GM23338 (cell line): Measurements from ENCODE around the gene DNAJB2. TPM values are rescaled to one million over a fixed set of nuclear protein-coding genes. Genes with fewer than 3 reads are reported as not detected.

Source experiments
- ATAC-seq: fragments of 200-7000 bp; cut with Tn5 transposase; 3 replicates; pipeline ENCODE4 v1.9.1; 2020
- DNase-seq: peaks from one replicate; pipeline ENCODE4 v3.0.0-alpha.2; 2015; ENCODE audit warnings: low spot score
- H2AFZ ChIP-seq: fragments of 200-600 bp; sonication (generic); 2 replicates; pipeline ENCODE4 v1.8.0; 2016; ENCODE audit warnings: antibody characterized with exemption, mild to moderate bottlenecking, moderate library complexity
- H3F3A ChIP-seq: fragments of 200-600 bp; sonication (generic); replicated peaks from 2 replicates; pipeline ENCODE4 v1.8.0; 2017; ENCODE audit warnings: antibody characterized with exemption, mixed run types, low read depth
- H3K27ac ChIP-seq: fragments of 200-600 bp; sonication (generic); 2 replicates; pipeline ENCODE4 v1.6.1; 2016; ENCODE audit warnings: low read depth
- H3K27me3 ChIP-seq: fragments of 200-600 bp; sonication (generic); 2 replicates; pipeline ENCODE4 v1.8.0; 2016; ENCODE audit warnings: mild to moderate bottlenecking, mixed run types, moderate library complexity; ENCODE audit not compliant: insufficient read depth
- H3K36me3 ChIP-seq: fragments of 200-600 bp; sonication (generic); 2 replicates; pipeline ENCODE4 v1.8.0; 2016; ENCODE audit warnings: mild to moderate bottlenecking; ENCODE audit not compliant: insufficient read depth
- H3K4me1 ChIP-seq: fragments of 200-600 bp; sonication (generic); 2 replicates; pipeline ENCODE4 v1.8.0; 2016; ENCODE audit warnings: mild to moderate bottlenecking, moderate library complexity; ENCODE audit not compliant: insufficient read depth
- H3K4me2 ChIP-seq: fragments of 200-600 bp; sonication (generic); 2 replicates; pipeline ENCODE4 v1.7.1; 2017; ENCODE audit warnings: mixed run types
- H3K4me3 ChIP-seq: fragments of 200-600 bp; sonication (generic); 2 replicates; pipeline ENCODE4 v1.6.1; 2016; ENCODE audit warnings: mixed run types
- H3K79me2 ChIP-seq: fragments of 200-600 bp; sonication (generic); replicated peaks from 2 replicates; pipeline ENCODE4 v1.8.0; 2017; ENCODE audit warnings: mild to moderate bottlenecking; ENCODE audit not compliant: insufficient read depth
- H3K9me2 ChIP-seq: fragments of 200-600 bp; sonication (generic); 2 replicates; pipeline ENCODE4 v1.8.0; 2017; ENCODE audit not compliant: insufficient read depth
- H4K20me1 ChIP-seq: fragments of 200-600 bp; sonication (generic); replicated peaks from 2 replicates; pipeline ENCODE4 v1.8.0; 2017; ENCODE audit warnings: mild to moderate bottlenecking; ENCODE audit not compliant: insufficient read depth
- H3K27ac Mint-ChIP-seq: 2 replicates; pipeline ENCODE4 v1.8.0; 2020; ENCODE audit warnings: inconsistent platforms, mild to moderate bottlenecking, moderate library complexity, mixed read lengths
- H3K27me3 Mint-ChIP-seq: 3 replicates; pipeline ENCODE4 v1.8.0; 2022; ENCODE audit warnings: low read depth, mild to moderate bottlenecking, moderate library complexity, mixed read lengths, inconsistent platforms; ENCODE audit not compliant: insufficient read depth, poor library complexity
- H3K36me3 Mint-ChIP-seq: 3 replicates; pipeline ENCODE4 v1.8.0; 2021; ENCODE audit warnings: low read depth, mild to moderate bottlenecking, inconsistent platforms, moderate library complexity, mixed read lengths
- H3K4me1 Mint-ChIP-seq: 3 replicates; pipeline ENCODE4 v1.8.0; 2020; ENCODE audit warnings: mild to moderate bottlenecking, inconsistent platforms, mixed read lengths
- H3K4me3 Mint-ChIP-seq: 3 replicates; pipeline ENCODE4 v1.8.0; 2021; ENCODE audit warnings: moderate library complexity, mild to moderate bottlenecking, inconsistent platforms, mixed read lengths
- H3K9me3 Mint-ChIP-seq: 3 replicates; pipeline ENCODE4 v1.8.0; 2020; ENCODE audit warnings: moderate library complexity, mild to moderate bottlenecking, inconsistent platforms, mixed read lengths
- EZH2phosphoT487 ChIP-seq: fragments of 200-600 bp; sonication (generic); IDR thresholded peaks from one replicate; pipeline ENCODE4 v1.8.1; 2018; ENCODE audit warnings: antibody characterized with exemption; ENCODE audit not compliant: unreplicated experiment
- JUNB ChIP-seq: IDR thresholded peaks from one replicate; pipeline ENCODE4 v1.6.1; 2016; ENCODE audit warnings: antibody characterized with exemption; ENCODE audit not compliant: unreplicated experiment
- NANOG ChIP-seq: IDR thresholded peaks from 2 replicates; pipeline ENCODE4 v1.6.1; 2016; ENCODE audit warnings: antibody characterized with exemption, borderline replicate concordance
- STAT1 ChIP-seq: IDR thresholded peaks from one replicate; pipeline ENCODE4 v1.6.1; 2016; ENCODE audit warnings: antibody characterized with exemption; ENCODE audit not compliant: unreplicated experiment
- ZNF114 ChIP-seq: fragments of 250-450 bp; sonication (Bioruptor Pico); IDR thresholded peaks from 2 replicates; pipeline ENCODE4 v1.5.0; 2020; ENCODE audit warnings: mild to moderate bottlenecking, moderate library complexity
- ZNF331 ChIP-seq: fragments of 250-450 bp; sonication (Bioruptor Pico); IDR thresholded peaks from 2 replicates; pipeline ENCODE4 v1.5.0; 2020; ENCODE audit warnings: low read depth, mild to moderate bottlenecking, moderate library complexity
- polyA plus RNA-seq: library from polyadenylated mRNA; unstranded; fragments of >200 nt; fragmentation: Nextera tagmentation; extraction: Ambion mirVana; gene quantifications from 2 replicates; pipeline ENCODE4 v1.2.1, GENCODE V29; 2016
- total RNA-seq: library from RNA; depleted of rRNA; stranded (reverse); fragments of >200 nt; shearing (Covaris generic); gene quantifications from 2 replicates; pipeline ENCODE4 v1.2.3, GENCODE V29; 2014
- TF ChIP-seq, protein P1 (sequence below): IDR thresholded peaks from 2 replicates; pipeline ENCODE4 v1.6.1; 2016; ENCODE audit warnings: antibody characterized with exemption
- TF ChIP-seq, protein P2 (sequence below), 2 experiments: fragments of 200-600 bp in 1 of 2; sonication (generic) in 1 of 2; conservative IDR thresholded peaks; 2 replicates each; pipeline versions ENCODE4 v1.5.1 to v1.6.1; 2016 to 2017; ENCODE audit warnings: antibody characterized with exemption in 2 of 2, low read depth in 2 of 2, mild to moderate bottlenecking in 2 of 2, moderate library complexity in 1 of 2
- TF ChIP-seq, protein P3 (sequence below): IDR thresholded peaks from one replicate; pipeline ENCODE4 v1.6.1; 2018; ENCODE audit warnings: antibody characterized with exemption; ENCODE audit not compliant: unreplicated experiment

DNAJB2 gene
- total and polyA plus RNA-seq, 2 experiments from 2014 or later: 6.4 to 25.9 TPM

DNA sequence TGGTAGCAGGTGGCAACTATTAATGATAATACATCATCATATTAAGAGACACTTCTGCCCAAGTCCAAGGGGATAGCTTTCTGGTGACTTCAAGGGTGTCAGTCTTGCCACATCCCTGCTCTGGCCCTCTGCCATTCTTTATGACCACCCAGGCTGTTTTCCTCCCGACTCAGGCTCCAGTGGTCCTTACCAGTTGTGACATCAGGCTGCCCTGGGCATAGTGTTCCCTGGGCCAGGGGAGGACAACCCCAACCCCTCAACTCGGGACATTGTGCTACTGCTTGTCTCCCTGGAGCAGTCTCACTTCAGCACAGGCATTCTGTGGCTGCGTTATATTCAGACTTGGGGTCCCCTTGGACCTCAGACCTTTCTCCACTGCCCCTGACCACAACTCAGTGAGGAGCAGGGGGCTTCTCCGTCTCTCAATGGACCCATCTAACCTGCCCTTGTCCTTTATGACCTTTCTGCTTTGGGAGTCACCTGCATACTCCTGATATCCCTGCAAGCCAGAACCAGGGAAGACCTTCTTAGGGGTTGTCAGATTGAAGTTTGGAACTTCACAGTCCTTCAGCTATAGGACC lies 12.8 kb downstream of the DNAJB2 start:
- Histone ChIP-seq H3K36me3 (no peaks in the 10 kb centered on the region), H3K4me1 (peaks cover 3% of the 10 kb centered on the region; the same call in 1 of the 2 replicates), H3K79me2 (no peaks in the 10 kb centered on the region), H3K27me3 (peaks cover 19% of the 10 kb centered on the region), H3K9me2 (no peaks in the 10 kb centered on the region), H4K20me1 (no peaks in the 10 kb centered on the region; the same call in 1 of the 2 replicates), H3K4me2 (no peak overlapping the region), H3K4me3 (no peak overlapping the region), H3K27ac (no peak overlapping the region), H2AFZ (no peak overlapping the region), H3F3A (peaks cover 5% of the 10 kb centered on the region; the same call in 1 of the 2 replicates)
- Mint-ChIP-seq H3K9me3 (no peaks in the 10 kb centered on the region; the same call in 1 of the 3 replicates), H3K36me3 (no peaks in the 10 kb centered on the region; the same call in 2 of the 3 replicates), H3K27ac (no peak overlapping the region), H3K4me3 (no peak overlapping the region), H3K4me1 (peaks cover 3% of the 10 kb centered on the region; the same call in 1 of the 3 replicates), H3K27me3 (peaks cover 27% of the 10 kb centered on the region)
- TF ChIP-seq, protein P1, sequence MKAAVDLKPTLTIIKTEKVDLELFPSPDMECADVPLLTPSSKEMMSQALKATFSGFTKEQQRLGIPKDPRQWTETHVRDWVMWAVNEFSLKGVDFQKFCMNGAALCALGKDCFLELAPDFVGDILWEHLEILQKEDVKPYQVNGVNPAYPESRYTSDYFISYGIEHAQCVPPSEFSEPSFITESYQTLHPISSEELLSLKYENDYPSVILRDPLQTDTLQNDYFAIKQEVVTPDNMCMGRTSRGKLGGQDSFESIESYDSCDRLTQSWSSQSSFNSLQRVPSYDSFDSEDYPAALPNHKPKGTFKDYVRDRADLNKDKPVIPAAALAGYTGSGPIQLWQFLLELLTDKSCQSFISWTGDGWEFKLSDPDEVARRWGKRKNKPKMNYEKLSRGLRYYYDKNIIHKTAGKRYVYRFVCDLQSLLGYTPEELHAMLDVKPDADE: no peak
- DNase-seq (no peak), ATAC-seq (no peak)

DNA sequence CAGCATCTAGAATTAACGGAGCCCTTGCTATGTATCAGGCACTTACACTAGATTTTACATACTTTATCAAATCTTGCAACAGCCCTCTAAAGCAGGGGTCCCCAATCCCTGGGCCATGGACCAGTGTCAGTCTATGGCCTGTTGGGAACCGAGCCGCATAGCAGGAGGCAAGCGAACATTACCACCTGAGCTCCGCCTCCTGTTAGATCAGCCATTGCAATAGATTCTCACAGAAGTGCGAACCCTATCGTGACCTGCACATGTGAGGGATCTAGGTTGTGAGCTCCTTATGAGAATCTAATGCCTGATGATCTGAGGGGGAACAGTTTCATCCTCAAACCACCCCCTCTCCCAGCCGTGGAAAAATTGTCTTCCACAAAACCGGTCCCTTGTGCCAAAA lies 13.4 kb downstream of the DNAJB2 start:
- DNase-seq (no peak), ATAC-seq (no peak)
- Histone ChIP-seq H3K27me3 (peaks cover 19% of the 10 kb centered on the region), H3K79me2 (no peaks in the 10 kb centered on the region), H3K27ac (no peak overlapping the region), H3K4me1 (peaks cover 3% of the 10 kb centered on the region; the same call in 1 of the 2 replicates), H3K36me3 (no peaks in the 10 kb centered on the region), H3F3A (peaks cover 5% of the 10 kb centered on the region; the same call in 1 of the 2 replicates), H2AFZ (no peak overlapping the region), H4K20me1 (no peaks in the 10 kb centered on the region), H3K4me3 (no peak overlapping the region), H3K4me2 (no peak overlapping the region), H3K9me2 (no peaks in the 10 kb centered on the region)
- Mint-ChIP-seq H3K9me3 (no peaks in the 10 kb centered on the region; the same call in 1 of the 3 replicates), H3K4me3 (no peak overlapping the region), H3K4me1 (0 out of 3 replicates have a peak, but pooled peaks cover 3% of the 10 kb centered on the region), H3K27ac (no peak overlapping the region), H3K36me3 (no peaks in the 10 kb centered on the region; the same call in 2 of the 3 replicates), H3K27me3 (peaks cover 27% of the 10 kb centered on the region)
- TF ChIP-seq, protein P2, sequence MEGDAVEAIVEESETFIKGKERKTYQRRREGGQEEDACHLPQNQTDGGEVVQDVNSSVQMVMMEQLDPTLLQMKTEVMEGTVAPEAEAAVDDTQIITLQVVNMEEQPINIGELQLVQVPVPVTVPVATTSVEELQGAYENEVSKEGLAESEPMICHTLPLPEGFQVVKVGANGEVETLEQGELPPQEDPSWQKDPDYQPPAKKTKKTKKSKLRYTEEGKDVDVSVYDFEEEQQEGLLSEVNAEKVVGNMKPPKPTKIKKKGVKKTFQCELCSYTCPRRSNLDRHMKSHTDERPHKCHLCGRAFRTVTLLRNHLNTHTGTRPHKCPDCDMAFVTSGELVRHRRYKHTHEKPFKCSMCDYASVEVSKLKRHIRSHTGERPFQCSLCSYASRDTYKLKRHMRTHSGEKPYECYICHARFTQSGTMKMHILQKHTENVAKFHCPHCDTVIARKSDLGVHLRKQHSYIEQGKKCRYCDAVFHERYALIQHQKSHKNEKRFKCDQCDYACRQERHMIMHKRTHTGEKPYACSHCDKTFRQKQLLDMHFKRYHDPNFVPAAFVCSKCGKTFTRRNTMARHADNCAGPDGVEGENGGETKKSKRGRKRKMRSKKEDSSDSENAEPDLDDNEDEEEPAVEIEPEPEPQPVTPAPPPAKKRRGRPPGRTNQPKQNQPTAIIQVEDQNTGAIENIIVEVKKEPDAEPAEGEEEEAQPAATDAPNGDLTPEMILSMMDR (conservative IDR thresholded peaks at IDR 0.05; ENCODE audit: low read depth in 2 of 2): no peak

GRCh38 chr2:219293736-219294231 lies 14.6 kb downstream of the DNAJB2 start:
- H3K27me3 ChIP-seq: peaks cover 19% of the 10 kb centered on the region
- H3K27me3 Mint-ChIP-seq: peaks cover 27% of the 10 kb centered on the region
- H3K36me3 ChIP-seq: no peaks in the 10 kb centered on the region
- DNase-seq: no peak
- ATAC-seq: no peak
- peak overlapping the region; percentile 92 for H3K4me2 ChIP-seq
- no peak overlapping the region for H3K27ac ChIP-seq
- H3K4me3 ChIP-seq: peak overlapping the region; percentile 90
- H3K9me2 ChIP-seq: no peaks in the 10 kb centered on the region
- peaks cover 5% of the 10 kb centered on the region; the same call in 1 of the 2 replicates for H3F3A ChIP-seq
- H2AFZ ChIP-seq: peak overlapping the region; percentile 90
- H3K36me3 Mint-ChIP-seq: no peaks in the 10 kb centered on the region; the same call in 2 of the 3 replicates
- H4K20me1 ChIP-seq: no peaks in the 10 kb centered on the region
- peaks cover 3% of the 10 kb centered on the region for H3K4me1 ChIP-seq
- no peaks in the 10 kb centered on the region; the same call in 1 of the 3 replicates for H3K9me3 Mint-ChIP-seq
- H3K27ac Mint-ChIP-seq: no peak overlapping the region
- H3K79me2 ChIP-seq: no peaks in the 10 kb centered on the region
- H3K4me3 Mint-ChIP-seq: peak overlapping the region; percentile 80
- 0 out of 3 replicates have a peak, but pooled peaks cover 3% of the 10 kb centered on the region for H3K4me1 Mint-ChIP-seq
- TF ChIP-seq, protein P1: no peak
- TF ChIP-seq STAT1 (no peak), NANOG (no peak), ZNF114 (CRISPR knock-in tag) (no peak), ZNF331 (no peak), EZH2phosphoT487 (no peak), JUNB (no peak)
- TF ChIP-seq, protein P3, sequence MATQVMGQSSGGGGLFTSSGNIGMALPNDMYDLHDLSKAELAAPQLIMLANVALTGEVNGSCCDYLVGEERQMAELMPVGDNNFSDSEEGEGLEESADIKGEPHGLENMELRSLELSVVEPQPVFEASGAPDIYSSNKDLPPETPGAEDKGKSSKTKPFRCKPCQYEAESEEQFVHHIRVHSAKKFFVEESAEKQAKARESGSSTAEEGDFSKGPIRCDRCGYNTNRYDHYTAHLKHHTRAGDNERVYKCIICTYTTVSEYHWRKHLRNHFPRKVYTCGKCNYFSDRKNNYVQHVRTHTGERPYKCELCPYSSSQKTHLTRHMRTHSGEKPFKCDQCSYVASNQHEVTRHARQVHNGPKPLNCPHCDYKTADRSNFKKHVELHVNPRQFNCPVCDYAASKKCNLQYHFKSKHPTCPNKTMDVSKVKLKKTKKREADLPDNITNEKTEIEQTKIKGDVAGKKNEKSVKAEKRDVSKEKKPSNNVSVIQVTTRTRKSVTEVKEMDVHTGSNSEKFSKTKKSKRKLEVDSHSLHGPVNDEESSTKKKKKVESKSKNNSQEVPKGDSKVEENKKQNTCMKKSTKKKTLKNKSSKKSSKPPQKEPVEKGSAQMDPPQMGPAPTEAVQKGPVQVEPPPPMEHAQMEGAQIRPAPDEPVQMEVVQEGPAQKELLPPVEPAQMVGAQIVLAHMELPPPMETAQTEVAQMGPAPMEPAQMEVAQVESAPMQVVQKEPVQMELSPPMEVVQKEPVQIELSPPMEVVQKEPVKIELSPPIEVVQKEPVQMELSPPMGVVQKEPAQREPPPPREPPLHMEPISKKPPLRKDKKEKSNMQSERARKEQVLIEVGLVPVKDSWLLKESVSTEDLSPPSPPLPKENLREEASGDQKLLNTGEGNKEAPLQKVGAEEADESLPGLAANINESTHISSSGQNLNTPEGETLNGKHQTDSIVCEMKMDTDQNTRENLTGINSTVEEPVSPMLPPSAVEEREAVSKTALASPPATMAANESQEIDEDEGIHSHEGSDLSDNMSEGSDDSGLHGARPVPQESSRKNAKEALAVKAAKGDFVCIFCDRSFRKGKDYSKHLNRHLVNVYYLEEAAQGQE: no peak
